K562 (cell line): ENCODE measurements around the gene STK32C. TPM values are rescaled to one million over a fixed set of nuclear protein-coding genes. Genes with fewer than 3 reads are reported as not detected.

Experiments
- ATF7 ChIP-seq: fragments of 450-650 bp; IDR thresholded peaks from 2 replicates; pipeline ENCODE4 v1.7.1; 2014; ENCODE audit warnings: mild to moderate bottlenecking, moderate library complexity
- HNRNPK ChIP-seq: fragments of 200-400 bp; formaldehyde crosslinking; IDR thresholded peaks from one replicate; pipeline ENCODE4 v1.6.1; 2018; ENCODE audit warnings: mild to moderate bottlenecking, low read depth, low read length; ENCODE audit not compliant: poor library complexity, severe bottlenecking
- KAT2B ChIP-seq: IDR thresholded peaks from one replicate; pipeline ENCODE4 v1.6.1; 2012; ENCODE audit warnings: low read depth, mild to moderate bottlenecking, control low read depth, inconsistent platforms, low read length, moderate library complexity
- KDM1A ChIP-seq, 2 experiments: fragments of 450-650 bp; IDR thresholded peaks; 2 replicates each; pipeline ENCODE4 v1.6.1; 2016; ENCODE audit warnings: mild to moderate bottlenecking in 2 of 2
- MCM2 ChIP-seq: fragments of 450-650 bp; IDR thresholded peaks from 2 replicates; pipeline ENCODE4 v1.6.1; 2017; ENCODE audit warnings: low read depth, mild to moderate bottlenecking
- NR1H2 ChIP-seq: sonication (generic); formaldehyde crosslinking; IDR thresholded peaks from 2 replicates; pipeline ENCODE4 v1.4.0; 2020; ENCODE audit warnings: mild to moderate bottlenecking, missing genetic modification reagents
- NR4A1 ChIP-seq, 2 experiments: fragments of 250-450 bp in 1 of 2; fragments of 450-650 bp in 1 of 2; sonication (Bioruptor Pico) in 1 of 2; IDR thresholded peaks; 2 replicates each; pipeline versions ENCODE4 v1.4.0 to v1.6.1; 2016 to 2020; ENCODE audit warnings: mild to moderate bottlenecking in 2 of 2, missing compliant biosample characterization in 1 of 2, missing genetic modification characterization in 1 of 2, moderate library complexity in 1 of 2
- RBM22 ChIP-seq: fragments of 200-400 bp; formaldehyde crosslinking; IDR thresholded peaks from 2 replicates; pipeline ENCODE4 v1.6.1; 2018; ENCODE audit warnings: low read length, low read depth; ENCODE audit not compliant: poor library complexity, severe bottlenecking
- SLC30A9 ChIP-seq: fragments of 250-450 bp; sonication (Bioruptor Pico); IDR thresholded peaks from 2 replicates; pipeline ENCODE4 v1.8.0; 2022; ENCODE audit warnings: mild to moderate bottlenecking, moderate library complexity
- SMARCE1 ChIP-seq: fragments of 450-650 bp; IDR thresholded peaks from 2 replicates; pipeline ENCODE4 v1.7.1; 2016; ENCODE audit warnings: mild to moderate bottlenecking
- SUPT5H ChIP-seq: fragments of 450-650 bp; IDR thresholded peaks from 2 replicates; pipeline ENCODE4 v1.6.1; 2016
- TBP ChIP-seq: optimal IDR thresholded peaks from 2 replicates; pipeline ENCODE3; 2011; ENCODE audit warnings: low read depth, low read length, improper control_type of control experiment
- TRIM24 ChIP-seq, 2 experiments: fragments of 450-650 bp; IDR thresholded peaks; 2 replicates each; pipeline ENCODE4 v1.6.1; 2016
- ZNF121 ChIP-seq: sonication (generic); formaldehyde crosslinking; conservative IDR thresholded peaks from 2 replicates; pipeline ENCODE4 v1.8.0; 2022; ENCODE audit warnings: missing genetic modification reagents
- ZNF165 ChIP-seq: fragments of 250-450 bp; sonication (Bioruptor Pico); IDR thresholded peaks from 2 replicates; pipeline ENCODE4 v1.4.0; 2020; ENCODE audit warnings: borderline replicate concordance
- ZNF253 ChIP-seq: fragments of 250-450 bp; sonication (Bioruptor Pico); conservative IDR thresholded peaks from 2 replicates; pipeline ENCODE4 v1.6.1; 2021; ENCODE audit warnings: mild to moderate bottlenecking
- polyA plus RNA-seq, 8 experiments: library from polyadenylated mRNA; depleted of rRNA in 4 of 8; stranded (reverse) in 5 of 8; unstranded in 3 of 8; fragments of >200 nt; fragmentation: Nextera tagmentation in 2 of 8; fragmentation: Illumina TruSeq in 1 of 8; extraction: Ambion mirVana in 2 of 8; extraction: Trizol in 1 of 8; gene quantifications; 2 replicates each; pipeline versions ENCODE4 v1.2.1 to v1.2.3, GENCODE V29; 2011 to 2014; ENCODE audit warnings: inconsistent platforms in 1 of 8, missing spikeins in 1 of 8
- total RNA-seq, 7 experiments: library from RNA; depleted of rRNA in 6 of 7; stranded (reverse); fragments of >200 nt in 6 of 7; fragmentation: Illumina TruSeq in 2 of 7; extraction: Trizol in 2 of 7; gene quantifications; 2 replicates each; pipeline versions ENCODE4 v1.2.1 to v1.2.3, GENCODE V29; 2011 to 2021; ENCODE audit warnings: low replicate concordance in 1 of 7
- TF ChIP-seq, protein P1 (sequence below): IDR thresholded peaks from 2 replicates; pipeline ENCODE4 v1.6.1; 2016; ENCODE audit warnings: missing genetic modification characterization, missing compliant biosample characterization
- TF ChIP-seq, protein P2 (sequence below): fragments of 250-450 bp; sonication (Bioruptor Pico); IDR thresholded peaks from 2 replicates; pipeline ENCODE4 v1.4.0; 2020
- TF ChIP-seq, protein P3 (sequence below), 2 experiments: fragments of 450-650 bp; IDR thresholded peaks; 2 replicates each; pipeline ENCODE4 v1.6.1; 2018; ENCODE audit warnings: mild to moderate bottlenecking in 2 of 2, low read depth in 1 of 2; ENCODE audit not compliant: partially characterized antibody in 2 of 2
- TF ChIP-seq, protein P4 (sequence below): sonication (generic); formaldehyde crosslinking; IDR thresholded peaks from 2 replicates; pipeline ENCODE4 v1.8.1; 2023; ENCODE audit warnings: mild to moderate bottlenecking, missing genetic modification reagents

Gene STK32C
- total and polyA plus RNA-seq, 9 of the 15 experiments (the other 6 are each of a cell fraction or from before 2014, with no cell fraction given) = 1.5 to 20.9 (median 6.5) TPM

DNA sequence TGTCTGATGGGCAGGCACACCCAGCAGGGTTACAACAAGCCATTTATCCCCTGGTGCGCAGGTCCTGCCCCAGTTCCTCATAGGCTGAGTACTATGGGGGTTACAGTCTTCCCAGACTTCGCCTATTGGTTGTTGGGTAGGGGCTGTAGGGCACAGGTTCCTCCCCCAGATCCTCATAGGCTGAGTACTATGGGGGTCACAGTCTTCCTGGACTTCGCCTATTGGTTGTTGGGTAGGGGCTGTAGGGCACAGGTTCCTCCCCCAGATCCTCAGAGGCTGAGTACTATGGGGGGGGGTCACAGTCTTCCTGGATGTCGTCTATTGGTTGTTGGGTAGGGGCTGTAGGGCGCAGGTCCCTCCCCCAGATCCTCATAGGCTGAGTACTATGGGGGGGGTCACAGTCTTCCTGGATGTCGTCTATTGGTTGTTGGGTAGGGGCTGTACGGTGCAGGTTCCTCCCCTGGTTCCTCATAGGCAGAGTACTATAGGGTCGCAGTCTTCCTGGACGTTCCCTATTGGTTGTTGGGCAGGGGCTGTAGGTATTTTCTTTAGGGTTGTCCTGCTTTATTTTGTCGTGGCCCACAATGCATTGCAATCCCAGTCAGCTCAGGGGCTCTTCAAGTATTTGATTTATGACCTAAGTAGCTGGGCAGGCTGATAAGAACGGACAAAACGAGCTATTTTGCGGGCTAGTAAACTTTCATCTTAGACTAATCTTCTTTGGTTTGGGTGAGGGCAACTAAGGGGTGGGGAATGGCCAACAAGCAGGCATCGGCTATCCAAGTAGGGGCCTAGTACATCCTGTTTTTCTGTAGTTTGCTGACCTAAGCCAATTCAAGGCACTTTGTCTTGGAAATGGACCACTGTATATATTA lies 27.7 kb upstream of the STK32C start (continued):
- TF ChIP-seq NR1H2 (CRISPR knock-in tag) (no peak), TRIM24 (IDR thresholded peaks at IDR 0.05) (no peak), NR4A1 (CRISPR knock-in tag; IDR thresholded peaks at IDR 0.05) (no peak), NR4A1 (tag; IDR thresholded peaks at IDR 0.05) (no peak), ZNF165 (CRISPR knock-in tag) (no peak), ATF7 (peak; percentile 22; the same call in 1 of the 2 replicates), SUPT5H (no peak), KAT2B (no peak), SLC30A9 (no peak), SMARCE1 (peak; percentile 50; the same call in 1 of the 2 replicates), ZNF253 (CRISPR knock-in tag) (no peak), KDM1A (IDR thresholded peaks at IDR 0.05) (peak; percentile 72), MCM2 (no peak), HNRNPK (no peak), TBP (no peak), RBM22 (no peak), ZNF121 (CRISPR knock-in tag) (no peak)
- TF ChIP-seq, protein P1, sequence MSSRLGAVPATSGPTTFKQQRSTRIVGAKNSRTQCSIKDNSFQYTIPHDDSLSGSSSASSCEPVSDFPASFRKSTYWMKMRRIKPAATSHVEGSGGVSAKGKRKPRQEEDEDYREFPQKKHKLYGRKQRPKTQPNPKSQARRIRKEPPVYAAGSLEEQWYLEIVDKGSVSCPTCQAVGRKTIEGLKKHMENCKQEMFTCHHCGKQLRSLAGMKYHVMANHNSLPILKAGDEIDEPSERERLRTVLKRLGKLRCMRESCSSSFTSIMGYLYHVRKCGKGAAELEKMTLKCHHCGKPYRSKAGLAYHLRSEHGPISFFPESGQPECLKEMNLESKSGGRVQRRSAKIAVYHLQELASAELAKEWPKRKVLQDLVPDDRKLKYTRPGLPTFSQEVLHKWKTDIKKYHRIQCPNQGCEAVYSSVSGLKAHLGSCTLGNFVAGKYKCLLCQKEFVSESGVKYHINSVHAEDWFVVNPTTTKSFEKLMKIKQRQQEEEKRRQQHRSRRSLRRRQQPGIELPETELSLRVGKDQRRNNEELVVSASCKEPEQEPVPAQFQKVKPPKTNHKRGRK (tag) = no peak
- TF ChIP-seq, protein P2, sequence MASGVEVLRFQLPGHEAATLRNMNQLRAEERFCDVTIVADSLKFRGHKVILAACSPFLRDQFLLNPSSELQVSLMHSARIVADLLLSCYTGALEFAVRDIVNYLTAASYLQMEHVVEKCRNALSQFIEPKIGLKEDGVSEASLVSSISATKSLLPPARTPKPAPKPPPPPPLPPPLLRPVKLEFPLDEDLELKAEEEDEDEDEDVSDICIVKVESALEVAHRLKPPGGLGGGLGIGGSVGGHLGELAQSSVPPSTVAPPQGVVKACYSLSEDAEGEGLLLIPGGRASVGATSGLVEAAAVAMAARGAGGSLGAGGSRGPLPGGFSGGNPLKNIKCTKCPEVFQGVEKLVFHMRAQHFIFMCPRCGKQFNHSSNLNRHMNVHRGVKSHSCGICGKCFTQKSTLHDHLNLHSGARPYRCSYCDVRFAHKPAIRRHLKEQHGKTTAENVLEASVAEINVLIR (CRISPR knock-in tag) = no peak
- TF ChIP-seq, protein P3, sequence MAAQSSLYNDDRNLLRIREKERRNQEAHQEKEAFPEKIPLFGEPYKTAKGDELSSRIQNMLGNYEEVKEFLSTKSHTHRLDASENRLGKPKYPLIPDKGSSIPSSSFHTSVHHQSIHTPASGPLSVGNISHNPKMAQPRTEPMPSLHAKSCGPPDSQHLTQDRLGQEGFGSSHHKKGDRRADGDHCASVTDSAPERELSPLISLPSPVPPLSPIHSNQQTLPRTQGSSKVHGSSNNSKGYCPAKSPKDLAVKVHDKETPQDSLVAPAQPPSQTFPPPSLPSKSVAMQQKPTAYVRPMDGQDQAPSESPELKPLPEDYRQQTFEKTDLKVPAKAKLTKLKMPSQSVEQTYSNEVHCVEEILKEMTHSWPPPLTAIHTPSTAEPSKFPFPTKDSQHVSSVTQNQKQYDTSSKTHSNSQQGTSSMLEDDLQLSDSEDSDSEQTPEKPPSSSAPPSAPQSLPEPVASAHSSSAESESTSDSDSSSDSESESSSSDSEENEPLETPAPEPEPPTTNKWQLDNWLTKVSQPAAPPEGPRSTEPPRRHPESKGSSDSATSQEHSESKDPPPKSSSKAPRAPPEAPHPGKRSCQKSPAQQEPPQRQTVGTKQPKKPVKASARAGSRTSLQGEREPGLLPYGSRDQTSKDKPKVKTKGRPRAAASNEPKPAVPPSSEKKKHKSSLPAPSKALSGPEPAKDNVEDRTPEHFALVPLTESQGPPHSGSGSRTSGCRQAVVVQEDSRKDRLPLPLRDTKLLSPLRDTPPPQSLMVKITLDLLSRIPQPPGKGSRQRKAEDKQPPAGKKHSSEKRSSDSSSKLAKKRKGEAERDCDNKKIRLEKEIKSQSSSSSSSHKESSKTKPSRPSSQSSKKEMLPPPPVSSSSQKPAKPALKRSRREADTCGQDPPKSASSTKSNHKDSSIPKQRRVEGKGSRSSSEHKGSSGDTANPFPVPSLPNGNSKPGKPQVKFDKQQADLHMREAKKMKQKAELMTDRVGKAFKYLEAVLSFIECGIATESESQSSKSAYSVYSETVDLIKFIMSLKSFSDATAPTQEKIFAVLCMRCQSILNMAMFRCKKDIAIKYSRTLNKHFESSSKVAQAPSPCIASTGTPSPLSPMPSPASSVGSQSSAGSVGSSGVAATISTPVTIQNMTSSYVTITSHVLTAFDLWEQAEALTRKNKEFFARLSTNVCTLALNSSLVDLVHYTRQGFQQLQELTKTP (IDR thresholded peaks at IDR 0.05; ENCODE audit: low read depth in 1 of 2, partially characterized antibody in 2 of 2) = peak in 1 of 2 experiments; percentile 54
- TF ChIP-seq, protein P4, sequence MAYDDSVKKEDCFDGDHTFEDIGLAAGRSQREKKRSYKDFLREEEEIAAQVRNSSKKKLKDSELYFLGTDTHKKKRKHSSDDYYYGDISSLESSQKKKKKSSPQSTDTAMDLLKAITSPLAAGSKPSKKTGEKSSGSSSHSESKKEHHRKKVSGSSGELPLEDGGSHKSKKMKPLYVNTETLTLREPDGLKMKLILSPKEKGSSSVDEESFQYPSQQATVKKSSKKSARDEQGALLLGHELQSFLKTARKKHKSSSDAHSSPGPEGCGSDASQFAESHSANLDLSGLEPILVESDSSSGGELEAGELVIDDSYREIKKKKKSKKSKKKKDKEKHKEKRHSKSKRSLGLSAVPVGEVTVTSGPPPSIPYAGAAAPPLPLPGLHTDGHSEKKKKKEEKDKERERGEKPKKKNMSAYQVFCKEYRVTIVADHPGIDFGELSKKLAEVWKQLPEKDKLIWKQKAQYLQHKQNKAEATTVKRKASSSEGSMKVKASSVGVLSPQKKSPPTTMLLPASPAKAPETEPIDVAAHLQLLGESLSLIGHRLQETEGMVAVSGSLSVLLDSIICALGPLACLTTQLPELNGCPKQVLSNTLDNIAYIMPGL (CRISPR knock-in tag) = no peak
